ENCODE data around the gene ALOXE3.

GRCh38 chr17:8164815-8165131 lies 46.5 kb upstream of the ALOXE3 start:
- TF ChIP-seq CTCF (IDR thresholded peaks at IDR 0.05) (no peak), EZH2phosphoT487 (IDR thresholded peaks at IDR 0.05) (no peak)

Data from neural progenitor cell (in vitro differentiated cells).